Measurements from ENCODE around the gene AIFM3. TPM values are rescaled to one million over a fixed set of nuclear protein-coding genes. Genes with fewer than 3 reads are reported as not detected.
A peak's percentile ranks its signal among the peaks of the same experiment; 100 is the strongest.

AIFM3 gene
- total and polyA plus RNA-seq, 2 donors (not counting 3 experiments of a cell fraction or from before 2014, with no cell fraction given): 0.15 TPM; not detected in 1

- TF ChIP-seq FOS (IDR thresholded peaks at IDR 0.05; ENCODE audit: borderline replicate concordance, insufficient read depth, low read length): no peak
- TF ChIP-seq MYC (IDR thresholded peaks at IDR 0.05; ENCODE audit: low read depth, low read length): no peak
- TF ChIP-seq JUN (IDR thresholded peaks at IDR 0.05; ENCODE audit: borderline replicate concordance, insufficient read depth, insufficient read length, low read depth): no peak
- no peak for TF ChIP-seq POLR2A (IDR thresholded peaks at IDR 0.05; ENCODE audit: low read depth, low read length)
- TF ChIP-seq MAX (IDR thresholded peaks at IDR 0.05; ENCODE audit: insufficient read depth, insufficient read length): no peak
- no peak for TF ChIP-seq GATA2 (IDR thresholded peaks at IDR 0.05; ENCODE audit: insufficient read depth, insufficient read length, low read depth, low read length)
- TF ChIP-seq EZH2 (IDR thresholded peaks at IDR 0.05; ENCODE audit: borderline replicate concordance, low read depth, low read length, severe bottlenecking): no peak
- no peak for TF ChIP-seq CTCF (IDR thresholded peaks at IDR 0.05; ENCODE audit: extremely low read depth in 1 of 2, insufficient read depth in 1 of 2, low read depth in 1 of 2, low read length in 2 of 2)
- TF ChIP-seq POLR2AphosphoS5 (IDR thresholded peaks at IDR 0.05; ENCODE audit: insufficient read depth, low read depth, low read length): no peak
- Histone ChIP-seq H3K4me2 (ENCODE audit: insufficient read depth, low read length) (peak overlapping the region; percentile 78), H3K4me3 (replicated peaks in 1 of 3; ENCODE audit: insufficient read depth in 1 of 3, low read depth in 1 of 3, low read length in 3 of 3) (peak overlapping the region; percentile 30 to 92 (median 65)), H3K9me1 (replicated peaks; ENCODE audit: control insufficient read depth, extremely low read depth, insufficient read depth, low read length) (no peaks in the 10 kb centered on the region), H3K4me1 (ENCODE audit: control insufficient read depth, extremely low read depth, insufficient read depth, low read length) (peaks cover 17% of the 10 kb centered on the region), H3K9ac (replicated peaks; ENCODE audit: extremely low read depth, insufficient read depth, low read length) (peak overlapping the region; percentile 70), H4K20me1 (replicated peaks; ENCODE audit: control insufficient read depth, extremely low read depth, insufficient read depth, low read length) (no peaks in the 10 kb centered on the region), H3K27ac (ENCODE audit: insufficient read depth, low read depth, low read length) (peak overlapping the region; percentile 62), H3K9me3 (replicated peaks; ENCODE audit: control insufficient read depth, insufficient read depth, low read length) (peaks cover 5% of the 10 kb centered on the region), H3K27me3 (ENCODE audit: control insufficient read depth in 2 of 2, insufficient read depth in 2 of 2, low read length in 2 of 2) (no peaks in the 10 kb centered on the region), H2AFZ (ENCODE audit: low read depth, low read length) (peak overlapping the region; percentile 92), H3K36me3 (ENCODE audit: control insufficient read depth in 2 of 2, extremely low read depth in 1 of 2, insufficient read depth in 2 of 2, low read length in 2 of 2) (peaks cover 0 to 8% of the 10 kb centered on the region in 2 experiments), H3K79me2 (ENCODE audit: control insufficient read depth, insufficient read depth, low read length) (peaks cover 17% of the 10 kb centered on the region)
- dilution Hi-C loops (cut with MboI; ENCODE audit: extremely low pct_ligation_motif_present, low sequenced_read_pairs): no loop called here
- ChIA-PET POLR2A (interaction anchor here (1.0 to 1.5 kb wide), 3 partner anchors 9 to 64 kb away, joined by 3 to 6 read pairs (median 5); partner anchors contain the start of gene CRKL), CTCF (interaction anchor here (1.1 to 2.5 kb wide), 6 partner anchors 8 to 96 kb away, joined by 3 to 31 read pairs (median 14); partner anchors contain the start of gene THAP7)
- DNase-seq (ENCODE audit: low read depth, low spot score) (no peak), FAIRE-seq (peak; percentile 4)
- intact Hi-C loops (cut with micrococcal nuclease): no loop called here
- BruUV-seq (replicated peaks): no TSS peak
Observed at GRCh38 chr22:20980938-20981722, 14.1 kb downstream of the AIFM3 start.

Data from endothelial cell of umbilical vein (primary cell).